ENCODE results near the gene CTNNAL1.
"Not testable (repeated sequence)": the region's sequence is repeated elsewhere in the genome, so short reads cannot be mapped to it uniquely, and the experiment has no call there.

CTNNAL1 gene

DNA sequence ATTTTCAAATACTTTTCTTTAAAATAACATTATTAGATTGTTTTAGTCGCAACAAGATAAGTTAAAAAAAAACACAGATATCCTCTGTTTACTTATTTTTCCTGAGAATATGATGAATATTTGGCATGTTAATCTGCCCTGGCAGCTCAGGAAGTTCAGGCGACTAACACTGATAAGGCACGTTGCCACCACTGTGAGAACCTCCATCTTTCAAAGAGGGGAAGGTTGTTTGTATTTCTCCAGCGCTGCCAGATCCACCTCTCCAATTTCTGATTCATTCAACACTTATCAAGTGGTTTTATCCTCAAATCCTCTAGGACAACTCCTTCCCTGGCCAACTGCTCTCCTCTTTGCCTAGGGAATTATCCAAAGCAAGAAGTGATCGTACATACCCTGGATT lies 21.8 kb downstream of the CTNNAL1 start:
- no peak for DNase-seq (ENCODE audit: low read depth in 2 of 2)

DNA sequence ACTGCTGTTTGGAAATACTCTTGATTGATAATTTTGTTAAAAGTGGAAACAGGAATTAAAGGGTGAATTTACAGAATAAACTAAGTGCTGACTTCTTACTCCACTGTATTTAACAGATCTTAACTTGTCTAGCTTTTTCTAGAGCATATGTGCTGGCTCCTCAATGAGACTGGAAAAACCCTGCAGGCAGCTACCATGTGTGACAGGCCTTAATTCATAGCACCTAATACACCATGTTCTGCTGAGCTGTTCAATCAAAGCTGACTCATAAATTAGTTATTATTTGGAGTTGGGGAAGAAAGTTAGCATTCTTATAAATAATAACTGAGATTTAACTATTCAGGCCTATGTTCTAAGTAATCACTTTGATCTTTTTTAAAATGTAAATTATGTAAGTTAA lies 29.4 kb downstream of the CTNNAL1 start:
- DNase-seq (ENCODE audit: low read depth in 2 of 2): no peak

- DNase-seq (ENCODE audit: low read depth in 2 of 2): no peak
Observed at GRCh38 chr9:108980893-108981292, 32.4 kb downstream of the CTNNAL1 start.

- no peak for DNase-seq (ENCODE audit: low read depth in 2 of 2)
Observed at GRCh38 chr9:108978205-108978604, 35.1 kb downstream of the CTNNAL1 start.

GRCh38 chr9:108973895-108974294 lies 39.4 kb downstream of the CTNNAL1 start:
- no peak for DNase-seq (ENCODE audit: low read depth in 2 of 2)

- DNase-seq (ENCODE audit: low read depth in 2 of 2): no peak
Observed at GRCh38 chr9:108972626-108973209, 40.6 kb downstream of the CTNNAL1 start.

- no peak for DNase-seq (ENCODE audit: low read depth in 2 of 2)
Observed at GRCh38 chr9:108972186-108972585, 41.1 kb downstream of the CTNNAL1 start.

DNA sequence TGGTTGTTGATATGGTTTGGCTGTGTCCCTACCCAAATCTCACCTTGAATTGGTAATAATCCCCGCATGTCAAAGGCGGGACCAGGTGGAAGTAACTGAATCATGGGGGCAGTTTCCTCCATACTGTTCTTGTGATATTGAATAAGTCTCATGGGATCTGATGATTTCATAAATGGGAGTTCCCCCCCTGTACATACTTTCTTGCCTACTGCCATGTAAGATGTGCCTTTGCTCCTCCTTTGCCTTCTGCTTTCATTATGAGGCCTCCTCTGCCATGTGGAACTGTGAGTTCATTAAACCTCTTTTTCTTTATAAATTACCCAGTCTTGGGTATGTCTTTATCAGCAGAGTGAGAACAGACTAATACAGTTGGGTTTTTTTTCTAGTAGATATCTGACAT lies 41.9 kb downstream of the CTNNAL1 start:
- not testable (repeated sequence) for DNase-seq (ENCODE audit: low read depth in 2 of 2)

DNA sequence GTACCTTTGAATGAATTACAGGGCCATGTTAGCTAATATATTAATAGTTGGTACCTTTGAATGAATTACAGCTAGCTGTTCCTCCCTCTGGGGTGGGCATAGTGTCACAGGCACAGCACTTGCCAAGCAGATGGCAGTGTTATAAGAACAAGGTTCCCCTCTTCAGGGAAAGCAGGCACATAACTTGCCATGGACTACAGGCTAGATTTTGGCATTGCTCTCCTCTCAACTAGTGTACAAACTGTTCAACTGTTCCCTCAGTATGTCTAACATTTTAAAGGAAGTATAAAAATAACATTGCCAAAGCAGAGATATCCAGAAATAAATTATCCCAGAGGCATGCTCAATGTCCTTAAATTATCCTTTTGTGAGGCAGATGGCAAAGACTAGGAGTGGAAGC lies 45.4 kb downstream of the CTNNAL1 start:
- no peak for DNase-seq (ENCODE audit: low read depth in 2 of 2)

DNA sequence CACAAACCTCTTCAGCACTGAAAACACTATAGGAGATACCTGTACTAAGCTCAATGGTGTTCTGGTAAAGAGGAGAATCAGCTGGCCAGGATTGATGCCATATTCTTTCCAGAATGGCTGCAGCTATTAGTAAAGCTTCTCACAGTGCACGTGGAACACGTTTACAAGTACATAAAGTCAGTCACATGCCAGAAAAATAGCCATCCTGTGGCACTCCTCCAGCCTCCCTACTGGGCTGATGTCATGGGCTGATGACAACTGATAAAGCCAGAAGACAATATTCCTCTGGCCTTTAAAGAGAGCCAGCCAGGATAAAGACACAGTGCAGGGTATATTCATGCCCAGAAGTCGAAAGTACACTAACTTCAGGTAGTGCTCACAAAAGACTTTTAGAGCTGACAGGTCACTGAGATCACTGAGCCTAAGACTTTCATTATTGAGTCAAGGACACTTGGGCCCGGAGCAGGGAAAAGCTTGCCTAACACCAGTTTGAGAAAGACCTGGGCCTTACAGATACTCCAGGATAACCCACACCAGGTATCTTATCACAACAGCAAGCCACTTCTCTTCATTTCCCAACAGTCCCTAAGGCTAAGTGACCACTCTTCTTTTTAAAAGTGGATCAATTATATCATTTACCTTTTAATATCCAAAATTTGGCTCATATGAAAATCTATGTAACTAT lies 49.7 kb downstream of the CTNNAL1 start:
- DNase-seq (ENCODE audit: low read depth in 2 of 2): no peak

DNA sequence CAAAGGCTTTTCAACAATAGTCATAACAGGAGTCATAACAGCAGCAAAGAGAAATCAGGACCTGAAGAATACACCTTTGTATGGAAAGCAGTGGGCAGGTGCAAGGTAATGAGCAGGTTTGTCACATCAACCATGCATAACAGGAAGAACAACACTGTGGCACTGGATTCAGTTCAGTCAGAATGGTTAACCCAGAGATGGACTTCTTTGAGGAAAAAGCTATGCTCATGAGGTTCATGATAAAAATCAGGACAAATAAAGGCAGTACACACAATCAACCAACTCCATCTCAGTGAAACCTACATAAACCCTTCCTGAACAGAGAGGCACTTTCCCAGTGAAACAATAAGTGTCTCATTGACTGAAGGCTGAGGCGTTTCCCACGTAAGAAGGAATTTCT lies 52.1 kb downstream of the CTNNAL1 start:
- no peak for DNase-seq (ENCODE audit: low read depth in 2 of 2)

DNA sequence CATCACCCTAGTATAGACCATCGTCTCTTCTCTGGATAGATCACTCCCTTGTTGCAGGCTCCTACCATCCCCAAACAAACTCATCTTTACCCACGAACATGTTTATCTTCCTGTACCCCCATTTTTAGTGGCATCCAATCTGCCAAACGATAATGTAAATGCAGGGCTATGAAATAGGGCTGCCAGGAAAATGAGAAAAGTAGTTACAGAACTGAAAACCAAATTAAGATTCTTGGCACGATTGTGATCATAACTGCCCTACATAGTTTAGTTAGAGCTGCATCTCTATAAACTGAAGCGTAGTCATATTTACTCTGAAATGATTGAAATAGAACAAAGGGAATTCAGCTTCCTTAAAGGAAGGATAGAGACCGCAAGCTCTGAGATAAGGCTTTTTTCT lies 53.0 kb downstream of the CTNNAL1 start:
- no peak for DNase-seq (ENCODE audit: low read depth in 2 of 2)

DNA sequence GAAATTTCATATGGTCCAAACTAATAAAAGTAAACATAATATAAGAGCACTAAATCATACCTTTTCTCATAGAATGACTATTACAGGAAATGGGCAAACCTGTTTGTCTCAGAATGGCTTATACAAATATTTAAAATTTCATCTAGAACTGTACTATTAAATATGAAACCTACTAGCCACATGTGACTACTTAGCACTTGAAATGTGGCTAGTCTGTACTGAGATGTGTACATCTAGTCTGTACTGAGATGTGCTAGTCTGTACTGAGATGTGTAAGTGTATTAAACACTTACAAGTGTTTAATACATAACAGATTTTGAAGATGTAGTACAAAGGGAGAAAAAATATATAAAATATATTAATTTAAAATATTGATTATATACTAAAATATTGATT lies 56.7 kb downstream of the CTNNAL1 start:
- no peak for DNase-seq (ENCODE audit: low read depth in 2 of 2)

GRCh38 chr9:108956022-108956630 lies 57.2 kb downstream of the CTNNAL1 start:
- DNase-seq (ENCODE audit: low read depth in 2 of 2): no peak

DNA sequence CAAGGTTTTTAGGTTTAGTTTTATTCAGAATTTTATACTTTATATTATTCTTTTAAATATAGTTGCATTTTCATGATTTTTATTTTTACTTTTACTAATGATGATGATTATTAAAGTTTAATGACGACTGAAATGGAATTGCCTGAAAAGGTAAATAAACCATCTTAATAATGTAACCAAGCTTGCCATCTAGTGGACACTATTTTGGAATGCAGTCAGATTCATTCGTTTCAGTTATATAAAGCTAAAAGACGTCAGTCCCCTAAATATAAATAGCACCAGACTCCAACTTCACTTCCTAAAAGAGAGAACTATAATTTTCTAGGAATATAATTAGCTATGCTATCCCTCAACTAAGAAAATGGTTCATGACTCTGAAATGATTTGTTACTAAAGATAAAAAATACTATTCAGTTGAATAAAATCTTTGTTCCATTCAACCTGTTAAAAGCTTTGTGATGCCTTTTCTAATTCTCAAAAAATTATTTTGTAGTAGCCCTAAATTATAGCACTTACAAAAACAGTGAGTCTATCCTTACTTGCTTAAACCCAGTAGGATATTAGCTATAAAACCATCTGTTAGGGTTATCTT lies 59.2 kb downstream of the CTNNAL1 start:
- no peak for DNase-seq (ENCODE audit: low read depth in 2 of 2)

GRCh38 chr9:108951578-108951977 lies 61.7 kb downstream of the CTNNAL1 start:
- no peak for DNase-seq (ENCODE audit: low read depth in 2 of 2)

GRCh38 chr9:108950168-108950567 lies 63.1 kb downstream of the CTNNAL1 start:
- DNase-seq (ENCODE audit: low read depth in 2 of 2): no peak

- no peak for DNase-seq (ENCODE audit: low read depth in 2 of 2)
Observed at GRCh38 chr9:108939975-108940374, 73.3 kb downstream of the CTNNAL1 start.

DNA sequence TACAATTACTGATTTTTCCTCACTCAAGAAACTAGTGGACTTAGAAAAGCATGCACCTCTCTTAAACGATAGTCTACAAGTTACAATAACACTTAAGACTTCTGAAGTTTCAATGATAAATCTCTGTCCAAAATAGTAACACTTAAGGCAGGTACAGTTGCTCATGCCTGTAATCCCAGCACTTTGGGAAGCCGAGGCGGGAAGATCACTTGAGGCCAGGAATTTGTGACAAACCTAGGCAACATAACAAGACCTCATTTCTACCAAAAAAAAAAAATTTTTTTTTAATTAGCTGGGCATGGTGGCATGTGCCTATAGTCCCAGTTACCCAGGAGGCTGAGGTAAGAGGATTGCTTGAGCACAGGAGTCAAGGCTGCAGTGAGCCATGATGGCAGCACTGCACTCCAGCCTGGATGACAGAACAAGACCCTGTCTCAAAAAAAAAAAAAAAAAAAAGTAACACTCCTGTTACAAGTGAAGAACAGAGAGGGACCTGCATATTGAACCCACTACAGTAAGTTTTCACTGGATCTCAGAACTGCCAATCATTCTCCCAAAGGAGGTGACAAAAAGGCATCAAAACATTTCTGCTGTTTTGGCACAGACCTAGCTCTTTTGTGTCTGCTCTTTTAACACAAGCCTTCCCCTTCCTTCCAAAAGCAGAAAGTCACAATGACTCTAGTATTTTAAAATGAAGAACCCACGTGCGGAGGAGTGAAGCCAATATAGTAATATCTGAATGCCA lies 75.6 kb downstream of the CTNNAL1 start:
- no peak for DNase-seq (ENCODE audit: low read depth in 2 of 2)

GRCh38 chr9:108934323-108934893 lies 78.9 kb downstream of the CTNNAL1 start, which contains the start of gene ABITRAM:
ABITRAM (plus strand) TSS chr9:108934400; CDS start chr9:108934487, 87 bp downstream.
- DNase-seq (ENCODE audit: low read depth in 2 of 2): peak; percentile 50 to 61

DNA sequence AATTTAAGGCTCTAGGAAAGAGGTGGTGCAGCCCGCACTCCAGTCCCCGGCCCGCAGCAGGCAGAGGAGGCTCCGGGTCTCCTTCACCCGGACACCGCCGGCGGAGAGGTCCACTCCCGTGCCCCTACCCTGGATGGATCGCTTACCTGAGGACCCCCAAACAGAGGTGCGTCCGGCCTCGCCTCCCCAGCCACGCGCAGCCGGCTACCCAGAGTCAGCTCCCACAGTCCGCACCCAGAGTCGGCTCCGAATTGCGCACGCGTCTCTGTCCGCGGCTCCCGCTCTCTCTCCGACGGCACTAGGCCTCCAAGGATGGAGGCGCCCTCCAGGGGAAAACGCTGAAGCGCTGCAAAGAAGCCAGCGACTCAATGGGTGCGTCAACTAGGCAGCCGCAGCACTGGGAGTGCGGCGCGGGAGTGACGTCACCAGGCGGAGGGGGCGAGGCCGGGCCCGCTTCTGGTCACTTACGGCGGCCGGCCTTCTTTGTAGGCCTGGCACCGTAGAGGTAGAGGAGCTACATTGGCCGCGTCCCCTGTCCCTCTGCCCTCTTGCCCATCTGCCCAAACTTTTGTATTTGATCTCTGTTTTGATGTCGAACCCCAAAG lies 79.5 kb downstream of the CTNNAL1 start, which contains the start of gene ELP1:
ELP1 (minus strand) TSS at position 407 of the 605 bp plus-strand sequence. CDS start 2,978 bp downstream, outside the sequence.
- DNase-seq (ENCODE audit: low read depth in 2 of 2): peak; percentile 82 to 86

Data from stimulated activated CD8-positive, alpha-beta memory T cell treated with anti-CD3 and anti-CD28 coated beads, Interleukin-15, amount 100 ng/mL, for 4 hours (primary cell).